ENCODE measurements around the gene COX19.
A peak's percentile ranks its signal among the peaks of the same experiment; 100 is the strongest.

The COX19 gene

GRCh38 chr7:957418-958220 is 17.7 kb downstream of the COX19 start:
- no peak for DNase-seq (ENCODE audit: low read depth in 1 of 2, low spot score in 1 of 2)
- in situ Hi-C loops (cut with HindIII; ENCODE audit: low pct_unique_long_range_greater_than_20kb, low sequenced_read_pairs): no loop called here
- no peak for TF ChIP-seq JUND (IDR thresholded peaks at IDR 0.05; ENCODE audit: low read depth)

GRCh38 chr7:956031-956430 is 19.3 kb downstream of the COX19 start:
- in situ Hi-C loops (cut with HindIII; ENCODE audit: low pct_unique_long_range_greater_than_20kb, low sequenced_read_pairs): no loop called here
- no peak for DNase-seq (ENCODE audit: low read depth in 1 of 2, low spot score in 1 of 2)
- no peak for TF ChIP-seq JUND (IDR thresholded peaks at IDR 0.05; ENCODE audit: low read depth)

GRCh38 chr7:954330-955238 is 20.8 kb downstream of the COX19 start, which contains the start of gene ADAP1:
Gene ADAP1, minus strand, starts transcription at chr7:954680. Its CDS starts 203 bp downstream, at chr7:954477.
- DNase-seq (ENCODE audit: low read depth in 1 of 2, low spot score in 1 of 2): peak; percentile 76 to 80
- in situ Hi-C loops (cut with HindIII; ENCODE audit: low pct_unique_long_range_greater_than_20kb, low sequenced_read_pairs): no loop called here
- no peak for TF ChIP-seq JUND (IDR thresholded peaks at IDR 0.05; ENCODE audit: low read depth)

GRCh38 chr7:953547-954327 is 21.6 kb downstream of the COX19 start:
- in situ Hi-C loops (cut with HindIII; ENCODE audit: low pct_unique_long_range_greater_than_20kb, low sequenced_read_pairs): no loop called here
- DNase-seq (ENCODE audit: low read depth in 1 of 2, low spot score in 1 of 2): peak; percentile 91 to 96
- no peak for TF ChIP-seq JUND (IDR thresholded peaks at IDR 0.05; ENCODE audit: low read depth)

GRCh38 chr7:952548-953441 is 22.6 kb downstream of the COX19 start:
- no peak for DNase-seq (ENCODE audit: low read depth in 1 of 2, low spot score in 1 of 2)
- TF ChIP-seq JUND (IDR thresholded peaks at IDR 0.05; ENCODE audit: low read depth): no peak
- in situ Hi-C loops (cut with HindIII; ENCODE audit: low pct_unique_long_range_greater_than_20kb, low sequenced_read_pairs): no loop called here

- no peak for DNase-seq (ENCODE audit: low read depth in 1 of 2, low spot score in 1 of 2)
- TF ChIP-seq JUND (IDR thresholded peaks at IDR 0.05; ENCODE audit: low read depth): no peak
- in situ Hi-C loops (cut with HindIII; ENCODE audit: low pct_unique_long_range_greater_than_20kb, low sequenced_read_pairs): no loop called here
These were observed 23.3 kb downstream of the COX19 start for GRCh38 chr7:951881-952547.

GRCh38 chr7:949021-949934 is 26.1 kb downstream of the COX19 start:
- in situ Hi-C loops (cut with HindIII; ENCODE audit: low pct_unique_long_range_greater_than_20kb, low sequenced_read_pairs): no loop called here
- DNase-seq (ENCODE audit: low read depth in 1 of 2, low spot score in 1 of 2): no peak
- no peak for TF ChIP-seq JUND (IDR thresholded peaks at IDR 0.05; ENCODE audit: low read depth)

GRCh38 chr7:947391-948210 is 27.7 kb downstream of the COX19 start:
- in situ Hi-C loops (cut with HindIII; ENCODE audit: low pct_unique_long_range_greater_than_20kb, low sequenced_read_pairs): no loop called here
- no peak for DNase-seq (ENCODE audit: low read depth in 1 of 2, low spot score in 1 of 2)

GRCh38 chr7:946256-946996 is 28.9 kb downstream of the COX19 start:
- TF ChIP-seq JUND (IDR thresholded peaks at IDR 0.05; ENCODE audit: low read depth): no peak
- no peak for DNase-seq (ENCODE audit: low read depth in 1 of 2, low spot score in 1 of 2)
- in situ Hi-C loops (cut with HindIII; ENCODE audit: low pct_unique_long_range_greater_than_20kb, low sequenced_read_pairs): no loop called here

More at GRCh38 chr7:947391-948210, 27.7 kb downstream of the COX19 start:
- no peak for TF ChIP-seq JUND (IDR thresholded peaks at IDR 0.05; ENCODE audit: low read depth)
